CD4-positive, alpha-beta T cell treated with Interleukin-15 for 4 hours (primary cell): ENCODE data around the gene TMPRSS6.

Experiments
- DNase-seq: peaks from one replicate; pipeline ENCODE4 v3.0.0-alpha.2; 2020; ENCODE audit warnings: low spot score

The TMPRSS6 gene

DNA sequence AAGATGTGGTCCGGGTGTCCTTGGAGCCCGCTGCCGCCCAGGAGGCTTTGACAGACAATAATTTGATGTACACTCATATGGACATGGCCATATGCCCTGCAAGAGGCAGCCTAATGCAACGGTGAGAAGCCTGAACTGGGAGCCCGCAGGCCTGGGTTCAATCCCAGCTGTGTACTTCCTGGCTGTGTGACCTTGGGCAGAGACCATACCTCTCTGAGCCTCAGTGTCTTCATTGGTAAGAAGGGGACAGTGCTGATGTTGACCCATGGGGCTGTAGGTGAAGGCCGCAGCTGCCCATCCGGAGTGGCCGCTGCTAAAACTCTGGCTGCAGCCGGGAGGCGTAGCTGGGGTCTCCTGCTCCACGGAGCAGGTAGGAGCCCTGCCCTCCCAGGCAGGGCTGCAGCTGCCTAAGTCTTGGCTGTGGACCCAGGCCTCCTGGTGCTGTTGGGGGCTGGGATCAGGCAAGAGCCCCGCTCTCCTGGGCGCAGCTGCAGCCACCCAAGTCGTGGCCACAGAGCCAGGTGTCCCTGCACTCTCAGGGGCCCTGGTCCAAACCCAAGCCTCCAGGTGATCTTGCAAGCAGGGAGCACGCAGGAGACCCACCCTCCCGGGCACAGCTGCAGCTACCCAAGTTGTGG lies 31.3 kb upstream of the TMPRSS6 start:
- no peak for DNase-seq

DNA sequence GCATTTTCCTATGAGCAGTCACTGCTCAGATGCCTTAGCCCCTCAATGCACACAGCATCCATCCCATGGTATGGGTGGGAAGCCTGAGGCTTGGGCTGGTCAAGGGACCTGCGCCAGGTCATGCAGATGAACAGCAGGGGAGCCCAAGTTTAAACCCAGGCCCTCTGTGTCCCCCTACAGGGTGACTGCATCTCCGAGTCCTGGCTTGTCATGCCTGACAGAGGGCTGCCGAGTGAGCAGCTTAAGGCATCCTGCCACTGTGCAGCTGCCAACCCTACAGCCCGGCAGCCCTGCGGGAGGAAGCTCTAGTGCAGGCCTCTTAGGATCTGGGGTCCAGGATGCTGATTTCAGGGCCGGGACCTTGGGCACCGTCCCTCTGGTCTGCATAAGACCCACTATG lies 30.2 kb upstream of the TMPRSS6 start:
- DNase-seq, result no peak

DNA sequence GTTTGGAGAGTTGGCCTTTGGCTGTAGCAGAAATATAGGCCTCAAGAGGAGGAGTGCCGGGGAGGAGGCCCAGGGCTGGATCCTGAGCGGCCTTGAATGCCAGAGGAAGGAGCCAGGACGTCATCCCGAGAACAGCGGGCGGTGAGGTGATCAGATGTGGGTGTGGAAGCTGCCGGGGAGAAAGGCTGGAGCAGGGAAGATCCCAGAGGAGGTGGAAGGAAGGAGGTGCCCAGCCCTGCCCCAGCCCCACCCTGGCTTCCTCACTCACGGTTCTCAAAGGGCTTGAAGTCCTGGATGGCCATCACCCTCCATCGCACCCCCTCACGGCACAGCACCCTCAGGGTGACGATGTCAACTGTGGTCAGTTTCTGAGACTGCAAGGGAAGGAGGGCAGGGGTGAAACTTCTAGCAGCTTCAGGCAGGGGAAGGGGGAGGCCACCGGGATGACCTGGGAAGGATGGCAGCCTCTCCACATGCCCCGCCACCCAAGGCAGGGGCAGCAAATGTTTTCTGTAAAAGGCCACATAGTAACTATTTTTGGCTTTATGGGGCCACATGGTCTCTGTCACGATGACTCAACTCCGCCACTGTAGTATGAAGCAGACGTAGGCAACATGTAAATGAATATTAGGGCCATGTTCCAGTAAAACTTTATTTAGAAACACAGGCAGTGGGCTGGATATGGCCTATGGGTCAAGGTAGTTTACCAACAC lies 29.5 kb upstream of the TMPRSS6 start:
- DNase-seq, result no peak

DNA sequence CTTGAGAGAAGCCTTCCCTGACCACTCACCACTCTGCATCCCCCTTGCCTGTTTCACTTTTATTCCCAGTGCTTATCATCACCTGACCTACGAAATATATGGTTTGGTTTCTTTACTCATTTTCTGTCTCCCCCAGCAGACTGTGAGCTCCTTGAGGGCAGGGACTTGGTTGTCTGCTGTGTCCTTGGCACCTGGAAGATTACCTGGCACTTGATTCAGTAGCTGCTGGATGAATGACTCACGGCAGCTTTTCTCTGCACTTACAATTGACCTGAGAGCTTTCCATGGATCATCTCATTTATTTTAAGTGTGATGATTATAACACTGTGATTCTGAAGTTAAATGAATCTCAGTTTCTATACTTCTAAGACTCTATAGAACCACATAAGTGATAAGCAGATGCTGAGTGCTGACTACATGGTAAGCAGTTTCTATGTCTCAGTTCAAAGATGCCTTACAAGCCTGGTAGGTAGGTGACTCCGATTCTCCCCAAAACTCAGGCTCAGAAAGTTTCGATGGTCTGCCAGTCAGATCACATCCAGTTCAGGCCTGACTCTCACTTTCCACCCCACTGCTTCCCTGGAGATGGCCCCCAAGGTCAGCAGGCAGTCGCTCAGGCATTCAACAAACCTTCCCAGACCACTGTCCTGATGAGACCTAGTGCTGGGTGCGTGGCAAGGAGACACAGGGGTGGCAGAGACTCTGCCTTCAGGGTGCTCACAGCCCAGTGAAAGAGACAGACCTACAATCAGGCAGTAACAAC lies 28.6 kb upstream of the TMPRSS6 start:
- DNase-seq, result no peak

DNA sequence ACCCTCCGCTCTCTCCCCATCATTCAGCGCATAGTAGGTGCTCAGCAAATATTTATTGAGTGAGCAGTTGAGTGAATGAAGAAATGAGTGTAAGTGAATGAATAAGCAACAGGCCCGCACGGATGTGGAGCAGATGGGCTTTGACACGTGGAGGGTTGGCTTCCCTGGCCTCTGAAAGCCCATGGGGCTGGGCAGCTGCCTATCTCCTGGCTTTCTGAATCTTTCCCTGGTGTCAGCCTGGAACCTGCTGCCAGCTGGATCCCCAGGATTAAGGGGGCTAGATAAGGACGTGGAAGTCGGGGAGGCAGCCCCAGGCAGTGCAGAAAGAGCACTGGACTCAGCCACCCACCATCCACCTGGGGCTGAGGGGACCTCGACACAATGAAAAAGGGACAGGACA lies 27.6 kb upstream of the TMPRSS6 start:
- no peak for DNase-seq

DNA sequence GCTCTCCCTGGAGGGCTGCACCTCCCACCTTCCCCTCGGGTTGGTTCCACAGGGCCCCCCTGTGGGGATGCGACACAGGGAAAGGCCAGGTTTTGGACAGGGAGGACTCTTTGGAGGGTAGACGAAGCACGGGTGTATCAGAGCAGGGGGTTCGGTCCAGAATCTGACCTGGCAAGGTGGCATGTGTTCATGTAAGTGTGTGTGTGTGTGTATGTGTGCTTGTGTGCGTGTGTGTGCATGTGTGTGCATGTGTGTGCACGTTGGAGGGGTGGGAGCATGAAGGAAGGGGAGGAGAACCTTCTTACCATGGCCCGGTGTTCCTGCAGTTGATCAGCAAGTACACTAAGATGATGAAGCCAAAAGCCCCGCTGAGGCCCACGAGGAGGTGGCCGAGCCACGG lies 25.5 kb upstream of the TMPRSS6 start:
- no peak for DNase-seq

DNA sequence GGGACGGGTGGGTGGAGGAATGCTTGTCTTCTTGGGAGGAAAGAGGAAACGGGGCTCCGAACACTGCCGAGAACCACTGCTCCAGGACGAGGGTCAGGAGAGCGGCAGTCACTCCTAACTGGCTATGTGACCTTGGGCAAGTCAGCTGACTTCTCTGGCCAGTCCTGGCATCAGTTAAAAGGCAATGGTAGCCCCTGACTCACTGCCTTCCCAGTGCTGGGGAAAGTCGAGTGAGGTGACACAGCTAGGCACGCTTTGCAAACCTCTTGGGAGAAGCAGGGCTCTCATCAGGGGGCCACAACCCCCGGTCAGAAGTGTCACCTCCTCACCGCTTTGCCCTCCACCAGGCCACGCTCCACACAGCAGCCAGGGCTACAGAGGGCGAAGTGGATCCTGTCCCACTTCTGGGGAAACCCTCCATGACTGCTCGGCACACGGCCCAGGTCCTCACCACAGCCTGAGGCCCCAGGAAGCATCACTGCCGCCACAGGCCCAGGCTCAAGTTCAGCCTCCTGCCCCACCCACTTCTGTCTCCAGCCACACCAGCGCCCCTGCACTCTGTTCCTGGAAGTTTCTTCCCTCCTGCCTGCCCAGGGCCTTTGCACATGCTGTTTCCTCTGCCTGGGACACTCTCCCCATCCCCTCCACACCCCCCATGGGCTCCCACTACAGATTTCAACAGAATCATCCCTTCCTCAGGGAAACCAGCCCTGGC lies 23.9 kb upstream of the TMPRSS6 start:
- DNase-seq, result no peak

DNA sequence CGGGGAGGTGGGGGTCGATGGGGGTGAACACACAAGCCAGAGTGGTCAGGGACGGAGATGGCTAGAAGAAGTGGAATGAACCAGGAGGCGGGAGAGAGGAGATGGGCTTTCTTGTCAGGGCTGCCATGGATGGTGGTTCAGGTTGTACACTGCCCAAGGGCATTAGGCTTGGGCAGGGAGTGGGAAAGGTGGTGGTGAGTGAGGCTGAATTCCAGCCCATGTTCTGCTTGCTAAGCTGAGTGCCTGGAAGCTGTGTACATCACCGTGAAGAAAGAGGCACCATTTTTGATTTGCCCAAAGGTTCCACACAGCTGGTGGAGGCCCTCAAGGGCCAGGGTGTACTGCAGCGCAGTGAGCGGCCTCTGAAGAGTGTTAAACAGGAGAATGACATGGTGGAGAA lies 23.3 kb upstream of the TMPRSS6 start:
- no peak for DNase-seq

DNA sequence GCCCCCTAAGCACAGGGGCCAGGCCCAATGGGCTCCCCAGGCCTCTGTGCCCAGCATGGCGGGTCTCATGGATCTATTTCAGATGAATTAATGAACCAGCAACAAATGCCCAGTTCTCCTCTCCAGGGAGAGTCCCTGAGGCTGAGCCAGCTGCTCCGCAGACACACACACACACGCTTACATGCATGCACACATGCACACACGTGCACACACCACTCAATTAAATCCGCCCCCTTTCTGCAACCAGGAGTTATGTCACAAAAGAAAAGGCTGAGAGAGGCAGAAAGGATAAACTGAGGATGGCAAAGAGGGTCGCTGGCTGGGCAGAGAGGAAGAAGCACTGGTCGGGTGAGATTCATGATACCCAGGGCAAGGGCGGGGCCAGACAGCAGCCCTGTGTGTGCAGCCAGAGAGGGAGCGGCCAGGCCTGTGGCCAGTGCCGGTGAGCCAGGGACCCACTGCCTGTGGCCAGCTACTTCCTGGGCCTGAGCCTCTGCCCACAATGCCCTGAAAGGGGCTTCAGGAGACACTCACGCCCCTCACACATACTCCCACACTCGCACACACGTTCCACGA lies 20.4 kb upstream of the TMPRSS6 start:
- no peak for DNase-seq

DNA sequence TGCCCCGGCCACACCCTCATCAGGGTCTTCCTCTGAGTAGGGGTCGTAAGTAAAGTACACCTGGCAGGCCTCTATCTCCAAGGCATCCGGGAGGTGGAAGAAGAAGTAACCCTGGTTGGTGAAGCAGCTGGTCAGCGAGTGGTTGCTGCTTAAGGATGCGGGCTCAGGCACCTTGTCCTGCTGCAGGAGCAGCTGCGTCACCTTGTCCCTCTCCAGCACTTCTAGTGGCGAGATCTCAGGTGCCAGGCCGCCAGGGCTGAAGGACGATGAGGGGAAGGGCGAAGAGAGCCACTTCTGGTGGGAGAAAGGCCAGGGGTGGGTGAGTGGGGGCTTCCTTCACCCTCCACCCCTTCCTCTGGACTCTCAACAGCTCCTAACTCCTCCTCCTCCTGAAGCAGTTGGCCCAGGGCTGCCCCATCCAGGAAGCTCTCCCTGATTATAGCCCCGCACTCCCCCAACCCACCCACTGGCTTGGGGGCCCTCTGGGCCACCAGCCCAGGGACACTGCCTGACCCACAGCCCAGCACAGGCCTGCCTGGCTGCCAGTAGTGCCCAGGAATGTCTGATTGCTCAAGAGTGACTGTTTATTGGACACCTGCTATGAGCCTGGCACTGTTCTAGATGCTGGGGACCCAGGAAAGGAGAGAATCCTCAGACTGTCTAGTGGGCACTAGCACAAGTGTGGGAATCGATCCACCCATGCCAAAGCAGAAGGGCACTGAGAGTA lies 19.2 kb upstream of the TMPRSS6 start:
- DNase-seq, result no peak

DNA sequence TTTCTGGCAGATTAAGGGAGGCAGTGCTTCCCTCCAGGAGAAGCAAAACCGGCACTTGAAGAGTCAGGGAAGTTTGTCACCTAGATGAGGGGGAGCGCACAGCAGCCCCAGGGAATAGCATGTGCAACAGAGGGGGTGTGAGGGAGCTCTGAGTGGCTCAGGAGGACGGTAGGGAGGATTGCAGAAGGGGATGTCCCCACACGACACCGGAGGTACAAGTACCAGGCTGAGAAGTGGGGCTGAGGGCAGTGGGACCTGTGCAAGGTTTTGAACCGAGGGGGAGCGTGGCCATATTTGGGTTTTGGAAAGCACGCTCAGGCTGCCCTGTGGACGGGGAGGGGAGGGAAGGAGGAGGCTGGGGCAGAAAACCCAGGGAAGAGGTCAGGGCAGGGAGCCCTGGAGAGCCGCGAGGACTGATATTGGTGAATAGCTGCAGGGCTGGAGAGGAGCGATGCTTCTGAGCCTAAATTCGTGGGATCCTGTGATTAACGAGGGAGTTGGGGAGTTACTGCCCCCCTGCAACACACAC lies 17.9 kb upstream of the TMPRSS6 start:
- no peak for DNase-seq

DNA sequence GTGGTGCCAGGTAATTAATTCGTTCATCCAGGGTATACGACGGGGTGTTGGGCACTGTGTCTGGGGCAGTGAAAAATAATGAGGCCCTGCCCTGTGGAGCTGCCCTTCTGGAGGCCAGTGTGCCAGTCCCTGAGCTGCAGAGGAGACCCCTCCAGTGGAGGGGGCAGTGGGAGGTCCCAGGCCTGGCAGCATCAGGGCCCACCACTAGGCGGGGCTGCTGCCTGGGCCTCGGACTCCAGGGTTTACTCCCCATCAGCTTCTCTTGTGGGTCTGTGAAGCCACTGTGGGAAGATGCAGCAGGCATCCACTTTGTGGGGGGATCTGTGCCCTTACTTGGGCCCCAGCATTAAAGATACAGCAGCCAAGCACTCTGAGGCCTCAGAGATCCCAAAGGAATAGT lies 17.4 kb upstream of the TMPRSS6 start:
- DNase-seq, result no peak

DNA sequence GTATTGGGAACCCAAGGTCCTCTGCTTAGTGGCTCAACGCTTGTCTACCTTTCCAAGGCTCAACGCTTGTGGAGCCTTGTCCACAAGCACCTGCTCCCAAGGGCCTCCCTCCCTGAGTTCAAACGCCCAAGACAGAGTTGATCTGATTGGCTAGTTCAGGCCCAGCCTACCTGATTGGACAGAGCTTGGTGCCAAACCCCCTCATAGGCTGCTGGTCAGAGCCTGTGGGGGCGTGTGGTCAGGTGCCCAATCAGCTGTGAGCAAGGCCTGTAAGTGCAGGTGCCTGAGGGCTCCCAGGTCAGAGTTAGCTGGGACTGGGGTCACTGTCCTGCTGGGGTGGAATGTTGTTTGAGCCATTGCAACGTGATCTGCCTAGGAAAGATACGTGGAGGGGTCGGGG lies 16.9 kb upstream of the TMPRSS6 start:
- DNase-seq, result no peak

DNA sequence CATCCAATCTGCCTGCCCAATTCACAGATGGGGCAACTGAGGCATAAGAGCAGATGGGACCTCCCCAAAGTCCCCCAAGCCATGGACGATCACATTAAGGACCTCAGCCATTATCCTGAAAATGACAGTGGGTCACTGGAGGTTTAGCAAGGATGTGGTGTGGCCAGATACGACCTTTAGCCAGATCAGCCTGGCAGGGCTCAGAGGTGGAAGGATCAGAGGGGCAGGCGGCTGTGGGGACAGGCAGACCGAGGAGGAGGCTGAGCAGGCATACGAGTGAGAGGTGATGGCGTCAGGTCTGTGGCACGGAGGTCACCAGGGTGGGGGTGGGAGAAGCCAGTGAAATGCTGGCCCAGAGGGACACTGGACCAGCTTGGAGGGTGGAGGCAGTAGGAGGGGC lies 14.1 kb upstream of the TMPRSS6 start:
- DNase-seq, result no peak

DNA sequence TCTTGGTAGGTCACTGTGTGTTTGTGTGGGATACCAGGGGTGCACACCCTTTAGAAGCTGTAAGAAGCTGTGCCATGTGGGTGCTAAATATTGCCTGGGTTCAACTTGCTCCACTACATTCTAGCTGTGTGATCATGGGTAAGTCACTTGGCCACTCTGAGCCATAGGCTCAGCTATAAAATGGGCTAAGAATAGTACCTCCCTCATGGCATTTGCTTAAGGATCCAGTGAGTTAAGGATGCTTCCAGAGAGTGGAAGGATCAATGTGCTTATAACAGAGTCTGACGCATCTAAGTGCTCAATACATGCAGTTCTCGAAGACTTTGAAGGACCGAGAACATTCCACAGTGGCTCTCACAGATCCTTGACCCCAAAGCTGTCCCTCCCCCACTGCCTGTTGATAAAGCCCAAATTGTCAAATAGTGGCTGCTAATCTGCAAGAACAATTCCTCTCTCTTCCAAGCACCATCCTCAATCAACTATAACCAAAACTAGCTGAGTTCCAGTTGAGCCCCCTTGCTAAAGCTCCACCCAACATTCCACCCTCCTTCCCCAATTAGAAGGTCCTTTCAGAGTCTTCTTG lies 13.2 kb upstream of the TMPRSS6 start:
- DNase-seq, result no peak

DNA sequence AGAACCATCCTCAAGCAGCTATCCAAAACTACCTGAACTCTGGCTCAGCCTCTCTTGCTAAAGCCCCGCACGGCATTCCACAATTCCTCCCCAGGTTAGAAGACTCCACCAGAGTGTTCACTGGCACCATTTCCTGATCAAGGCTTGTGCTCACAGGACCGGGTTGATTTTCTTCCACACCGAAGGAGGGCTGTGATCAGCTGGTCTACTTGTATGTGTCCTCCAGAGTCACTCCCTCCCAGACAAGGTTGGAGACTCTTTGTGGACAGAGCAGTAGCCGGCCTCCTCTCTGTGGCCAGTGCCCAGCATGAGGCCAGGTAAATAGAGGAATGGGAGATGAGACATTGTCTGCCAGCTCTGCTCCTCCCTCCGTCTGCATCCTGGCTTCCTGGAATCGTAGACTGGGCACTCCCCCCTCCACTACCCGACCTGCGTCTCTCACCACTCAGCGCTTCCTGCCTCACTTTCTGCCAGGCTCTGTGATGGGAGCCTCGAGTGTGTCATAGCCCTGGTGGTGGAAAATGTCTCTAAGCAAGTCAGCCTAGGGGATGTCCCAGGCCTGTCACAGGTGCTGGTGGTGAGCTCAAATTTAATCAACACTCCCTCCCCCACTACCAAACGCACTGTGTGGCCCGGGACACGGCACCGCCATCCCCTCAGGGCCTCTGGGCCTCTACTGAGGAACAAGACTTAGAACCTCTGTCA lies 12.5 kb upstream of the TMPRSS6 start:
- DNase-seq, result peak; percentile 97

DNA sequence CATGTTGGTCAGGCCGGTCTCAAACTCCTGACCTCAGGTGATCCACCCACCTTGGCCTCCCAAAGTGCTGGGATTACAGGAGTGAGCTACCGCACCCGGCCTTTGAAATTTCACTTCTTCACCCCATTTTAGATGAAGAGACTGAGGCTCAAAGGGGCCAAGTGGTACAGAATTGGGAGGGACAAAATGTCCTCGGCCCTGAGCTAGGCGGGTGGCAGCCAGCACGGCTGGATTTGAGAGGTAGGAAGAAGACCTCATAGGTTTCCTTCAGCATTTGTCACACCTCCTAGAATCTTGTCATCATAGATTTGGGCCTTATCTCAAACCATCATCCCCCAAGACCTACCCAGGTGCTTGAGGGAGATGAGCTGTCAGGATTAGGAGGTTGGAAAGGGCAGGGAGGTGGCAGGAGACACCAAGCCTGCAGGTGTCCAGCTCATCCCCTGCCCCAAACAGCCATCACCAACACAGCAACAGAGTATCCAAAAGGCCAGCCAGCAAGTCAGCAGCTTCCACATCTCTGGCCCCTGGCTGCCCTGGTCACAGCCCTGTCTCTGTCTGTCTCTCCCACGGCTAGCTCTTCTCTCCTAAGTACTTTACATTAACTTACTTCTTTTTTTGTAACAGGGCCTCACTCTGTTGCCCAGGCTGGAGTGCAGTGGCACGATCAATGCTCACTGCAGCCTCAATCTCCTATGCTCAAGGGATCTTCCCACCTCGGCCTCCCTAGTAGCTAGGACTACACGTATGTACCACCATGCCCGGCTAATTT lies 11.2 kb upstream of the TMPRSS6 start:
- no peak for DNase-seq

DNA sequence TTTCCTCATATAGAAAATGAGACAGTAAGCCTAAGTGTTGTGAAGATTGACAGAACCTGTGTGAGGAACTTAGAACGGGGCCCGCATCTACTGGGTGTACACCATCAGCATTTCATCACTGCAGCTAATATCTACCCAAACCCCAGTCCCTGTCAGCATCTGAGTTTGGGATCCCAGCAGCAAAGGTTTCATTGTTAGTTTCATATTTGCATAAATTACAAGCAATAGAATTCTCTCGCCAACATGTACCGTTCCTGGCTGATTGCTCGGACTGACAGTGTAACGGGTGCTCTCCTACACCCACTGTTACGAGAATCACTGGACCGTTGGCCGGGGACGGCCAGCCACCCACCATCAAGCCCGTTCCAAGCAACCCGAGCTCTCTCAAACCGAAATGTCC lies 10.4 kb upstream of the TMPRSS6 start:
- no peak for DNase-seq

DNA sequence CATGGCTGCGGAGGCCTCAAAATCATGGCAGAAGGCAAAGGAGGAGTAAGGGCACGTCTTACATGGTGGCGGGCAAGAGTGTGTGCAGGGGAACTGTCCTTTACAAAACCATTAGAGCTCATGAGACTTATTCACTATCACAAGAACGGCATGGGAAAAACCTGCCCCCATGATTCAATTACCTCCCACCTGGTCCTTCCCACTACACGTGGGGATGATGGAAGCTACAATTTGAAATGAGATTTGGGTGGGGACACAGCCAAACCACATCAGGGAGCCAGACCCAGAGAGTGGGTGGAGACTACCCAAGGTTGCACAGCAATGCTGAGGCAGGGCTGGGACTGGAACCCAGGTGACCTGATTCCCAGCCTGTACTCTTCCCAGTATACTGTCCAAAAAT lies 8.6 kb upstream of the TMPRSS6 start:
- no peak for DNase-seq

DNA sequence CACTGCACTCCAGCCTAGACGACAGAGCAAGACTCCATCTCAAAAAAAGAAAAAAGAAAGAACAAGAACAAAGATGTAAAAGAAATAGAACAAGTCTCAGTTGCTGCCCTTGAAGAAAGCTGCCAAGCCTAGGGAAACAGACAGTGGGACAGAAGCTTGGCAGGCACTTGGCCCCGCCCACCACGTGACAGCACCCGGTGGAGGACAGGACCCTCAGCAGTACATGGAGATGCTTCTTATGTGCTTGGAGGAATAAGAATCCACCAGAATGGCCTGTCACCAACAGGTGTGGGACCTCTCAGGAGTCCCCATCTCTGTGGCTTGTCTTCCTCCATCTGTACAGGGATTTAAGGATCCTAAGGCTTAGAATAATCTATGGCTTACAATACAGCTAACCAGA lies 7.6 kb upstream of the TMPRSS6 start:
- DNase-seq, result no peak
